ENCODE measurements around the gene AP3B1.
A peak's percentile ranks its signal among the peaks of the same experiment; 100 is the strongest.

Gene AP3B1

DNA sequence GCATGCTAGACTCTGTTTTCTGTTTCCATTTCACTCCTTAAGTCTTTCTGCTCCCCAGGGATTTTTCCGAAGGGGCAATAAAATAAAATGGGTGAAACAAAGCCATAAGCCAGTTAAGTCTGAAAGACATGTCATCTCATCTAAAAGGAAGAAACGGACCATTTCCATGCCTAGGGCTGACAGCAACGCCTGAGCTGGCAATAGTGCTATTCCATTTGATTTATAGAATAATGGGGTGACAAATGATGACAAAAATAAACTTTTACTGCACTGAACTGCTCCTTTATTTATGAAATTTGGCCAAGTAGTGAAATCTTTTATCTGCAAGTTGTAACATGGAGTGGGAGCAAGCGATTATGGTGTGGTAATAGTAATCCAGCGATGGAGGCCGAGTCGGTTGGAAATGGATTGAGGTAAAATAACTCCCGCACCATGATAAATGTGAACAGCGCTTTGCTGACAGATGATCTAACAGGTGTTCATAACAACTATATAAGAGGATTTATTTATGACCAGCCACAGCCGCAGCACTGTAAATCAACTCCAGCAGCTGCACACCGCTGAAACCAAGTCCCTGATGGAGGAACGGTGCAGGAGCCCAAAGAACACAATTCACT is 298.6 kb downstream of the AP3B1 start:
- no peak for DNase-seq

DNA sequence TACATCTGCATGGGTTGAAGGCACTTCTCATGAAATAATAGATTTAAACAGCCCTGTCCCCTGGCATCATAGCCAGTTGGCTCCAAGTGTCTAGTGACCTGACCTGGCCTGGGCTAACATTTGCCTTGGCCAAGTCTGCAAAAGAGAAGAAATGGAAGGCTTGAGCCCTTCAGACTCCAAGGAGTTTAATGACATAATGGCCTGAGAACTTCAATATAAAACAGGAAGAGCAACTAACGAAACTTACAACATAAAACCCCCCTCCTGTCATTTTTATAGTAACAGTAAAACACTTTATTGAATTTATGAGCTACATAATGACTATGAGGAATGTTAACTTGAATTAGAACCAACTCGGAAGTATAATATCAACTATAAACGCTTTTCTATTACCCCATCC is 299.6 kb downstream of the AP3B1 start:
- DNase-seq = no peak

DNA sequence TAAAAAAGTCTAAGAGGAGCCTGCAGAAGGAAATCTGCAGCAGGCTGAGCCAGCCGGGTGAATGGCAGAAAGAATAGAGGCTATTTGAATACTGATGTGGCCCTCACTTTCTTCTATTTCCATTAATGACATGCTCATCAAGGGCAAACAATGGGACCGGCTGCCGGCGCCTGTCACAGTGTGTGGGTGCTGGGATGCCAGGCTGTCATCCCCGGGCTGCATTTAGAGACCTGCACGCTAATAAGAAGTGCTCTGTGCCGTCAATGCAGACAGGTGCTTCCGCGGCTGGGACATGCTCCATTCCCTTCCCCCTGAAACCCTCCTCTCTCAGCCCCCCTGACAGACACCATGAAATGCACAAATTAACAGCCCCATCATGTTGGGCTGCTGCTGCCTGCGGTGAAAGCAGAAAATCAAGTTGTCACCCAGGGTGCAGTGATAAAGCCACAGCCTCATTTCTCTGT is 300.6 kb downstream of the AP3B1 start:
- no peak for DNase-seq

DNA sequence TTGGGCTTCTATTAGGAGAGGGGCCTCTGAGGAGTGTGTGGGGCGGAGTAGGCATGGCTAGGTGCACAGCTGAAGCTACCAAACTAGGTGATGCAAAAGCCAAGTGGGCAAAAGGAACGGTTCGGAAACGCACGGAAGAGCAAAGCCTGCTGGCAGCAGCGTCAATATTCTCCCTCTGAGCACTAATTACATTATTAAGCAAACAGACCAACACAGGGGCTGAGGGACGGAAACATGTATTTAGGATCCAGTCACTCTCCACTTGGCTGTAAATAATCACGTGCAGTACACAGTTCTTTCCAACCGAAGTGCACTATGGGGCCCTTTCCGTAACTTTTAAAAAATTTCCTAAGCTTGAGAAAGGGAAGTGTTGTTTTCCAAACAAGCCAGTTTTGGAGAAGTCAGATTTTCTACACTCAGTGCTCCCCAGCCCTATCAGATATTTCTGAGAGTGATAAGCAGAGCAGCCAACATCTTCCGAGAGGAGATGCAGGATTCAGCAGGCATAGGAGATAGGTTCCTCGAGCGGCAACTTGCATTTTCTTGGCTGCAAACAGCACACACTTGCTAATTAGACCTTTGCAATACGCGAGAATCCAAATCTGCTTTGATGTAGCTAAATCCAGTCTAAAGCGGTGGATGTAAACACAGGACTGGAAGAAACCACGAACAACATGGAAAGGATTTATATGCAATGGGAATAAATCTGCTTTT is 301.2 kb downstream of the AP3B1 start:
- no peak for DNase-seq

DNA sequence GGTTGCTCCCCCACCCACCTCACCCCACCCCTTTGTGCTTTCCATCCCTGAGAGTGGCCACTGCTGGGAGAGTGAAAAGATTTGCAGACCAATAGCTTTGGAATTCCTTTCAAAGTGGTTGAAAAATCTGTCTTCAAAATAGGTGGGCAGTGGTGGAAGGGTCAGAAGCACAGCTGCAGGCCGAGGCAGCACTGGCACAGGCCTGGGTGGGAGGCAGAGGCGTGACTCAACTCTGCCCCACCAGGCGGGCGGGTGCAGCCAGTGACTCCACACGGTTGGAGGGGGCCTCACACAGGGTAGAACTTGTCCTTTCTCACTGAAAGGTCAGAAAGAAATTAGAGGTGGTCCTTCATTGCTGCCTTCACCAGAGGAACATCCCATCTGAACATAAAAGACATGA is 303.4 kb downstream of the AP3B1 start:
- no peak for DNase-seq

DNA sequence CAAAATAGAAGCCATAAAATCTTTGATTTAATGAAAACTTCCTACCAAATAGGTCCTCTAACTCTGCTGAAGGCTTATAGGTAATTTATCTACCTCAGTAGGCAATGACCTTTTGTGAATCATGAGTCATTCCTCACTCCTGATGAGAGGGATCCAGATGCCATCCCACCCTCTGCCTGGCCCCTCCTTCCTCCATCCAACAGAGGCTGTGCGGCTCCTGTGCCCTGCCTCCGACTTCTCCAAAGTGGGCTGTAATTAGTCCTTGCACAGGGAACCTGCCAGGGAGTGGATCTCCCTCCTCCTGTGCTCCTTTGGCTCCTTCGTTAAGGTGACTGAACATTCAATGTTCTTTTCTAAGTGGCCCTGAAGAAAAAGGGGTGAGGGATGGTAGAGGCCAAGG is 304.5 kb downstream of the AP3B1 start:
- no peak for DNase-seq

DNA sequence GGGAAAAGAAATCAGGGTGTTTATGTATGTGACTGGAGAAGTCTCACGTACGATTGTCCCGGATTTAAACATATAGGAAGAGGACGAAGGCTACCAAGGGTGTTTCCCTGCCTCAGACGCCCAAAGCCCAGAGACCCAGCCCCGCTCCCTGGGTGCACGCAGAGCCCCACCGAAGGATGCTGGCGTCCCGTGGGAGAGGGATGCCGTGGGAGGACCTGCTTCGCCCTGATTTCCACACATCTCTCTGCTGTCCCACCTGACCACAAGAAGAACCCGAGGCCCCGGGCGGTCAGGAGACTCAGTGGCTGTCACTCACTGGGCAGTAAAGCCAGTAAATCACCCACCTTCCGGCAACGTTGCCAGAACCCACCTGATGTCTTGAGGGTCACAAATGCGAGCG is 306.5 kb downstream of the AP3B1 start:
- DNase-seq = no peak

DNA sequence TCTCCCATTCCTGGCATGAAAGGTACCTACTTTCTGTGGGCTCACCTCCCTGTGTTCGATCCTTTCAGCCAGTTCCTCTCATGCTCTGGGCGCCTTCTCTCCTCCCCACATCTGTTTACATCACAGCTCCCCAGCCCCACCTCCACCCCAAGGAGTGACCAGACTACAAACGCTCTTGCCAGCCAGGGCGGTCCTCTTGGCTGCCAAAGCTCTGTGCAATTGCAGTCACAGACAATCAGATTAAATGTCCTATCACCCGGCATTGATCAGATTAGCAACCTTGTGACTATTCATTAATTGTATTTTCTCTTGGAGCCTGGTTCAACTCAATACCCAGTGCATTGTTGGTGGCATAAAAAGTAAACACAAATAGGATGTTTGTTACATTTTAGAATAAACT is 307.2 kb downstream of the AP3B1 start:
- no peak for DNase-seq

DNA sequence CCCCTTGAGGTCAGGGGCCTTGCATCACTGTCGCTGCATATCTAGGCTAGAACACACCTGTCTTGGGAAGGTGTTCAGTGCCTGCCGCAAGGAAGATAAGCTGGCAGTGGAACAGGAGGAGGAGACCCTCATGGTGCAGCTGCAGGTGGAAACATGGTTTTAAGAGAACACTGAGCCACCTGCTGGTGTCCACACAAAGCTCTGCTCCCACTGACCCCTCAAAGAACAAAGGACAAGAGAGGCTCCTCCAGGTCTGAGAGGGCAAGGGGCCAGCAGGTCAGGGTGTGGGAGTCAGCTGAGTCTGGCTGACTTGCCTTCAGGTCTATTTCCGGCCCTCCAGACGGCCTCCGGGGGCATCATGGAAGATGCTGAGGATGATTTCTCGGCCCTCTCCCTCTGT is 308.2 kb downstream of the AP3B1 start:
- DNase-seq = no peak

DNA sequence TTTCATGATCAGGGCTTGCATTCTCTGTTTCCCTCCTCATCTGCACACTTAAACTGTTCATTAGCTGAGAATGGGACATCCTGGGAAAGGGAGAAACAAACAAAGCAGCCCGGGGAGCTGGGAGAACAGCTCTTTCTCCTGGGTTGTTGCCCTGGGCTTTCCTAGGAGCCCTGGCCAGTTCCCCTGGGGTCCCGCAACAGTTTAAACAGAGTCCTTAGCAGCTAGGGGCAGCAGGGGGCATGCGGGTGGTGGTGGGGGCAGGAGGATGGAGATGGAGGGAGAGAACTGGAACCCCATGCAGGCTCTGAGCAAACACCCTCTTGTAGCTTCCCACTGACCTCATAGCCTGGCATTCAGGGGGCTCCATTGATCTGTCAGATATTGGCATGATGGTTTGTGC is 309.3 kb downstream of the AP3B1 start:
- no peak for DNase-seq

DNA sequence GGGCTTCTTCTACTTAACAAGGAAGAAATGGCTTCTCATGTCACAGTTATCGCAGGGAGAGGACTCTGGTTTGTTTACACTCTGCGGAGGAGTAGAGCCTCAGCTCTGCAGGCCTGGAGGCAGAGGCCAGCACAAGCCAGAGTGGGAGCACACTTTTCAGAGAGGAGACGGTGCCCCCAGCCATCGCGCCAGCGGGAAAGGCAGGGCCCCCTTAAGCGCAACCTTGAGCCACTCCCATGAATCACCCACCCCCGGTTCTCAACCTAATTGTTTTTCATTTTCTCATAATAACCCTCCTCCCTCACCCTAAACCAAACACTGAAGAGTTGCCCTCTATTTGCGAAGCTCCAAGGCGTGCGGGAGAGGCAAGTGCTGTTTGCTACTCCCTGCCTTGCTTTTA is 309.9 kb downstream of the AP3B1 start:
- no peak for DNase-seq

DNA sequence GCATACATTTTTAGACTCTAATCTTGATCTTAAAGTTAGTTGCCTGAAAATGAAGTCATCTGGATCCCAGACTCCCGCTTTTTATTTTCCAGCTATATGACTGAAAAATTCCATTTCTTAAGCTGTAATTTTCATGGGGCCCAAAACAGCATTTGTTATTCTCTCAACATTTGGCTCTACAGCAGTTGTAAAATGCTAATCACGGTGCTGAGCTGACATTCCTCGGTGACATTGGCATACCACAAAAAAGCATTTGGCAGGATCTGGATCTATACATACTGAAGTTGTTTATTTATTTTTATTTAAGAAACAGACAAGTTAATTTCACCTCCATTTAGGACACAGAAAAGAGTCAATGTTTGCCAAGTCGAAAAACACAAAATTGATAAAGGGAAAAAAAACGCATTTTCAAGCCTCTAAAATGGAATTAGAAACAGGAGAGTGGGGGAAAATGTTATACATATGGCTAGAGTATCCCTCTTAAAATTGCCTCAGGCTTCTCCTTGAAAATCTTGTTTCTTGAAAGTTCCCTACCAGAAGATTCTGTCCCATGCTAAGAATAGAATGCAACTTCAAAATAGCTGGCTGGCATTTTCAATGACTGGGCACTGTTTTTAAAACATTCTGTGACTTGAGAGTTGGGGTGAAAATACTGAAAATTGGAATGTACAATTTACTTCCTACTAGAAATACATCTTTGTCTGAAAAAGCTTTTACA is 310.9 kb downstream of the AP3B1 start:
- no peak for DNase-seq

DNA sequence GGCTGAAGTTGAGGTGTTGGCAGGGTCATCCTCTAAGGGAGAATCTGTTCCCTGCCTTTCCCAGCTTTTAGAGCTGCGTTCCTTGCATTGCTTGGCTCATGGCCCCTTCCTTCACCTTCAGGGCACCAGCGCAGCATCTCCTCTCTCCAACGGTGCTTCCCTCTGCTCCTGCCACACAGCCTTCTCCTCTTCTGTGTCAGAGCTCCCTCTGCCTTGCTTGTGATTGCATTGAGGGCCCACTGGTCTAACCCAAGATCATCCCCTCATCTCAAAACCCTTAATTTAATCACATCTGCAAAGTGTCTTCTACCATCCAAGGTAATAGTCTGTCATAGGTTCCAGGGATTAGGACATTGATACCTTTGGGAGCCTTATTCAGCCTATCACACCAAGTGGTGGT is 312.7 kb downstream of the AP3B1 start:
- no peak for DNase-seq

DNA sequence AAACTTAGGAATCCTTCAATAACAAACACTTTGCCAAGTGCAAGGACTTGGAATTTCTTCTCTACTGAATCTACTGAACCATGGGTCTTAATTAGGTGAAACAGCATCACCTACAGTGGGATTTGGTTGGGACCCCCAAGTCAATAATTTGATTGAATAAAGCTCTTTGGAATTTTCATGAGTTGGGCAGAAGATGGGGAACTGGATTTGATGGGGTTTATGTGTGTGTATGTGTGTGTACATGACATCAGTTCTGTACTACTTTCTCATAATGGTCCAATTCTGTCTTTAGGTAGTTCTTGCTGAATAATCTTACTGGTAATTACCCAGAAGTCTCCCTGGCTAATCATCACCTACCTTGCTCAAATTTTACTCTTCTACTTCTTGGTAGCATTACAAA is 319.9 kb downstream of the AP3B1 start:
- no peak for DNase-seq

DNA sequence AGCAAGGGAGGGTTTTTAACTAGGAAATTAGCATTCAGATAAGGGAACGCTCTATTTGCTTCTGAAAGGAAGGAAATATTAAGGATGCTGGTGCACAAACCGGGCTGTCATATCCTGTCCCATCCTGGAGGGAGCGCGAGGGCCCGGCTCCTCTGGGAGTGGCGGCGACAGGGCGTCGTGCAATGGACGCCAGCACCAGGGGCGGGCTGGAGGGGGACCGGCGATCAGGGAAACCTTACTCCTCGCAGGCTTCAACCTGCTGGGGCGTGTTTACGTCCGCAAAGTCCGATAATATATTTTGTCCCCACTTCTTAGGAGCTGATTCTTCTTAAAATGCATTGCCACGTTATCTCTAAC is 321.3 kb downstream of the AP3B1 start:
- no peak for DNase-seq

DNA sequence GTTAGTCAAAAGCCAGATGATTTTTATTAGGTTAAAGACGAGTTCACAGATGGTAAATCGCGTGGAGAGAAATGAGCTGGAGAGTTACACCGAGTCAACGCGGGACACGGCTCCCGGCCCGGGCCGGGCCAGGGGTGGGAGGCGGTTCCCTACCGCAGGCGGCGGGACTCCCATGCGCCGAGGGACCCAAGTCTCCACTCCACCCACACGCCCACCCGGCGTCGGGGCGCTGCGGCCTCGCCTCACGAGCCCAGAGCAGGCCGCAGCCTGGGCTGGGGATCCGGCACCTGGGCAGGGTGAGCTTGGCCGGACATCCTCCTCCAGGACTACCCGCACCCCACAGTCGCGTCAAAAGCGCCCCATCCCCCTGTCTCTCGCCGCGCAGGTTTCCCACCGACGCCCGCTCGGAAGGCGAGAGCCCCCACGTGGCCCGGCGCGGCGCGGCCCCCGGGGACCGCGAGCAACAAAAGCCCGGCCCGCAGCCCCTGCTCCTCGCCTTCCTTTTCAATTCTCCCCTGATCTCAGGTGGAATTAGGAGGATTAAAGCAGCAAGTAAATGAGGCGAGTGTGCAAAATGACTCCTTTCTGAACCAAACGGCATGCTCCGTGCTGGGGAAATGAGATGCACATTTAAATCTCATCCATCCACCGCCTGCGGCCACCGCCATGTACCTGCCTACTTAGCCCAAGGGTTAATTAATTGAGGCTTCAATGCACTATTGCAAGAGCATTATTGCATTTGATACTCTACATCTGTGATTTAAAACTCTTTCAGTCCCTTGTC is 321.8 kb downstream of the AP3B1 start:
- DNase-seq = peak; percentile 49 to 52

DNA sequence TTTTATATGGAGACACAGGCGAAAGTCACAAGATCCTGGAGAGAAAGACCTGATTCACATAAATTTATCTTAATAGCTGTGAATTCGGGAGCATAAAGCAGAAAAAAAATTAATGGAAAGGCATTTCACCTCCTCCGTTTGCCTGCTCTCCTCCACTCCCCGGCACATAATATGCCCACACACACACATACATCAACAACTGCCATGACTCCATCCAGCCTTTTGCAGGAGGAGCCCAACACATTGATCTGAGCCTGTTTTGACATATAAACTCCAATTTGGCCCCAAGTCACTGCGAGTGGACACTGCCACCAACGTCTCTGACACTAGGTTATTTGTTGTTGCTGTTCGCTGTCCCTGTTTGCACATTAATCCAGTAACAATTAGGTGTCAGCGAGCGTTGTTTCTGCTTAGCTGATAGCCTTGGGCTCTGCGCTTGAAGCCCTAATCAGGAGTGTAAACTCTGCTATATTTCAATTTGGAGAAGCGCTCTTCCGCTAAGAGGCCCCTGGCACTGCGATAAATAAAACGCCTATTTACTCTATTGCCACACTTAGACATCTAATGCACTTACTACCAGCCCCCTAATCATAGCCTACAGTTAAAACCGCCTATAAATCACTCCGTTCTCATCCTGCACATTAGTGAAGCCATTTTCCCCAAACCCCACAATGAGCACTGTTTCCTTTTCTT is 322.6 kb downstream of the AP3B1 start:
- no peak for DNase-seq

DNA sequence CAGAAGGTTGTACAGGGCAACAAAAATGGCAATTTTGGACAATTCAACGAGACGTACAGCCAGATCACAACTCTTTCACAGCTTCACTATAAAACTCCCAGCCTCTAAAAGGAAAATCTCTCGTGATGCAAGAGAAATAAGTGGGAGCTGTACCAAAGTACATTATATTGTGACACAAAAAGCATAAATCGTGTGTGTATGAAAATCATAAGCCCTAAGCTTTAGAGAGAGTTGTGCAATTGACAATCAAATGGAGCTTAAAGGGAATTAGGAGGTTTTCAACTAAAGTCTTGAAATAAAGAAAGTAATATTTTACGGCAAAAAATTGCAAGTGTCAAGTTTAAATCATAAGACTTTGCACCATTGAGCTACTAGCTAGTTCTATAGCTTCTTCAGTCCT is 323.6 kb downstream of the AP3B1 start:
- no peak for DNase-seq

DNA sequence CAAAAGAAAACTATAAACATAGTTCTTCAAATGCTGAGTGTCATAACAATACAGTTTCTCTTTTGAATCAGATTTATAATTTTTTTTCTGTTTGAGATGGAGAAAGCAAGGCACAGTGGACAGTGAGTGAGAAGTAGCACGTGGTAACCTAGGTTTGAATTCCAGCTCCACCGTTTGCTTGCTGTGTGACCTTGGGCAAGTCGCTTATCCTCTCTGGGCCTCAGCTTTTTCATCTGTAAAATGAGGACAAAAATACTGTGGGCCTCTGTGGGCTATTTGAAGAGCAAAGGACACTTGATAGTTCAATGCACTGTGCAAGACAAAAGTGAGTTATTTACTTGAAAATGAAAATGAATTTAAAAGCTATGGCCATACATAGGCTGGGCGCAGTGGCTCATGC is 330.7 kb downstream of the AP3B1 start:
- DNase-seq = no peak

DNA sequence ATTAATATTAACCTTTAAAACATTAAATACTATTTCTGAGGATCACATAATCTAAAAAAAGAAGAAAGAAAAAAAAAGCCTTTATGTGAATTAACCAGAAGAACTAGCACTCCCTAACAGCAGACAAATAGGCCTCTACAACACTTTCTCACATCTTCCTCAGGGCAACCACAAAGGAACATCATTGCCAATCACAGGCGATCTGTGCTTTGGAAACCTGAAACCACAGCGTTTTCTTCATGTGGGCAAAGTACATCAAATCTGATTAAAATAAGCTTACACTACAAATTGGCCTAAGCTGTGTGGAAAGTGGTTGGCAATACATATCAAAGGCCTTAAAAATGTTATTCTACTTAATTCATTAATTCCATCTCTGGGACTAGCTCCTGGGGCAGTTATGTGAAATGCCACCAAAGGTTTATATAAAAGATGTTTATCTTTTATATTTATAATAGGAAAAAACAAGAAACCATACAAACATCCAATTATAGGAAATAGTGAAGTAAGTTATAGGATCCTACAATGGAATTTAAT is 333.6 kb downstream of the AP3B1 start:
- DNase-seq = no peak

DNA sequence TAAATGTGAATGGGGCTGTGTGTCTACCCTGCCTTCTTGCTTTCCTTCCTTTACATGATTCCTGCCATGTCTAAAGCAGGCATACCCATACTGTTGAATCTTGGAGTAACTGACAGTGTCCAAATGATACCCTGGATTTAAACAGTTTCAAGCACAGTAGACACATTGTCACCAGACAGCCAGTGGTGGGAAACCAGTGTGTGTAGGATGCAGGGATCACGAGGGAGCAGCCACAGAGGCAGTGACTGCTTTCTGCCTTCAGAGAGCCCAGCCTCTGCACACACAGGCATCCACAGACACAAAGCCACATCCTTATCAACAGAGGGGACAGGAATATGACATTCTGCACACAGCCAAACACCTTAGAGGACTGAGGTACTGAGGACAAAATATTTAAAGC is 334.2 kb downstream of the AP3B1 start:
- DNase-seq = no peak

DNA sequence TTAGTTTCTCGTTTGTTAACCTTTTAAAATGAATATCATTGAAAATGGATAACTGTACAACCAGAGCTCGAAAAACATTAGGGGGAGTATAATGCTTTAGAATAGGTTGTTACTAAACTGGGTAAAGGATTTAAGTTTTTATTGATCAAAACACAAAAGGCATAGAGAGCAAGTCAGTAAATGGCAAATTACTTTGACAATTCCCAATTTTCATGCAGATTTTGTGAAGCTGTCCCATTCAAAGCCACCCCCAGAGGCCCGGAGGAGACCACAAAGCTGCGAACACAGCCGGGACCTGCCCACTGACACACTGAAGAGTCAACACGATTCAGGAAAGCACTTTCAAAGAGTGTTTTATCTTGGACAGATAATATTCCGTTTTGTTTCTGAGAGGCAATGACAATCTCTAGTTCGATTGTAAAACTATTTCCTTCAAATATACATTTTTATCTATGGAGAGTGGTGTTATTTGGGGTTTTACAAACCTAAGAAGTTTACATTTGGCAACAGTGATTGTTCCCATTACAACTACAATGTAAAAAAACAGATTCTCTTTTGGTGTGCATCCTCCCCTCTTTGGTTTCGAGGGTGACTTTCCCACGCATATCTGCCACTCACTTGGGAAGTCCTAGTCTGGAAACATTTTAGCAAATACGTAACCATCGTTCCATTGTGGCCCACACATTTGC is 335.7 kb downstream of the AP3B1 start:
- no peak for DNase-seq

All from activated T-cell treated with anti-CD3 and anti-CD28 coated beads, Interleukin-2, amount 50 U/mL, for 48 hours (primary cell).